OCI-LY3 (cell line): ENCODE measurements around the gene GIMAP6.

Source experiments
- CTCF ChIP-seq: fragments of 200-600, 300-600 bp; sonication (generic); IDR thresholded peaks from 2 replicates; pipeline ENCODE4 v1.5.1; 2014; ENCODE audit warnings: antibody characterized with exemption, low read length, low read depth
- EZH2phosphoT487 ChIP-seq: fragments of 200-600 bp; shearing (Covaris generic); IDR thresholded peaks from 2 replicates; pipeline ENCODE4 v1.6.1; 2018; ENCODE audit warnings: antibody characterized with exemption, mixed run types, low read depth

- TF ChIP-seq CTCF (no peak), EZH2phosphoT487 (no peak)
Measured at GRCh38 chr7:150663802-150664494, 31.8 kb upstream of the GIMAP6 start.
